Neural cell (in vitro differentiated cells): ENCODE results near the gene SLC41A3. TPM values are rescaled to one million over a fixed set of nuclear protein-coding genes. Genes with fewer than 3 reads are reported as not detected.

Source experiments
- H2AFZ ChIP-seq: fragments of 200-600, 300-800 bp; sonication (generic), shearing (Covaris generic); 2 replicates; pipeline ENCODE4 v1.6.0; 2014; ENCODE audit warnings: low read depth, mild to moderate bottlenecking, antibody characterized with exemption, low read length, moderate library complexity
- H3F3A ChIP-seq: fragments of 200-600 bp; shearing (Covaris generic); 2 replicates; pipeline ENCODE4 v1.6.1; 2016; ENCODE audit warnings: mild to moderate bottlenecking, moderate library complexity, mixed read lengths, antibody characterized with exemption, low read length; ENCODE audit not compliant: insufficient read depth, poor library complexity, severe bottlenecking
- H3K27ac ChIP-seq: fragments of 200-600, 300-800 bp; sonication (generic), shearing (Covaris generic); 2 replicates; pipeline ENCODE4 v1.5.1; 2014; ENCODE audit warnings: mild to moderate bottlenecking, low read length, moderate library complexity
- H3K27me3 ChIP-seq: fragments of 300-800, 200-600 bp; sonication (generic), shearing (Covaris generic); 2 replicates; pipeline ENCODE4 v1.6.0; 2014; ENCODE audit warnings: mild to moderate bottlenecking, low read depth, low read length, moderate library complexity; ENCODE audit not compliant: insufficient read depth
- H3K36me3 ChIP-seq: fragments of 300-800, 200-600 bp; sonication (generic), shearing (Covaris generic); 2 replicates; pipeline ENCODE4 v1.5.1; 2014; ENCODE audit warnings: mild to moderate bottlenecking, antibody characterized with exemption, low read length, moderate library complexity; ENCODE audit not compliant: insufficient read depth
- H3K4me2 ChIP-seq: fragments of 300-800, 200-600 bp; sonication (generic), shearing (Covaris generic); 2 replicates; pipeline ENCODE4 v1.6.0; 2014; ENCODE audit warnings: mild to moderate bottlenecking, low read length
- H3K4me3 ChIP-seq: fragments of 300-800, 200-600 bp; sonication (generic), shearing (Covaris generic); 2 replicates; pipeline ENCODE4 v1.5.1; 2014; ENCODE audit warnings: mild to moderate bottlenecking, low read length, moderate library complexity
- H3K79me2 ChIP-seq: fragments of 200-600 bp; shearing (Covaris generic); replicated peaks from 2 replicates; pipeline ENCODE4 v1.6.0; 2014; ENCODE audit warnings: mild to moderate bottlenecking, low read length, moderate library complexity; ENCODE audit not compliant: insufficient read depth
- H3K9ac ChIP-seq: fragments of 300-800, 200-600 bp; sonication (generic), shearing (Covaris generic); 2 replicates; pipeline ENCODE4 v1.6.1; 2016; ENCODE audit warnings: mild to moderate bottlenecking, low read length, mixed read lengths
- H3K9me2 ChIP-seq: fragments of 200-600 bp; shearing (Covaris generic); 2 replicates; pipeline ENCODE4 v1.6.1; 2016; ENCODE audit warnings: mild to moderate bottlenecking, low read length, mixed read lengths; ENCODE audit not compliant: insufficient read depth
- H3K9me3 ChIP-seq: fragments of 200-600, 300-800 bp; sonication (generic), shearing (Covaris generic); 2 replicates; pipeline ENCODE4 v1.6.1; 2016; ENCODE audit warnings: mild to moderate bottlenecking, mixed run types, low read length, moderate library complexity, mixed read lengths
- H4K20me1 ChIP-seq: fragments of 200-600 bp; shearing (Covaris generic); 2 replicates; pipeline ENCODE4 v1.6.1; 2016; ENCODE audit warnings: mild to moderate bottlenecking, mixed run types; ENCODE audit not compliant: insufficient read depth
- EP300 ChIP-seq: fragments of 450-650 bp; conservative IDR thresholded peaks from 2 replicates; pipeline ENCODE4 v1.6.1; 2014; ENCODE audit warnings: antibody characterized with exemption, mild to moderate bottlenecking, moderate library complexity; ENCODE audit not compliant: poor library complexity, severe bottlenecking
- EZH2 ChIP-seq: fragments of 200-600, 300-800 bp; shearing (Covaris generic), sonication (generic); IDR thresholded peaks from 2 replicates; pipeline ENCODE4 v1.6.1; 2014; ENCODE audit warnings: antibody characterized with exemption, low read length, borderline replicate concordance, mild to moderate bottlenecking; ENCODE audit not compliant: insufficient read depth, poor library complexity, severe bottlenecking
- MXI1 ChIP-seq: fragments of 450-650 bp; conservative IDR thresholded peaks from 2 replicates; pipeline ENCODE4 v1.6.1; 2014; ENCODE audit warnings: antibody characterized with exemption, mild to moderate bottlenecking; ENCODE audit not compliant: poor library complexity, severe bottlenecking
- POLR2AphosphoS5 ChIP-seq: IDR thresholded peaks from 2 replicates; pipeline ENCODE4 v1.6.1; 2012
- RAD21 ChIP-seq: fragments of 450-650 bp; conservative IDR thresholded peaks from 2 replicates; pipeline ENCODE4 v1.6.1; 2014; ENCODE audit warnings: antibody characterized with exemption, mild to moderate bottlenecking, moderate library complexity
- SMC3 ChIP-seq: fragments of 450-650 bp; conservative IDR thresholded peaks from 2 replicates; pipeline ENCODE4 v1.6.1; 2014; ENCODE audit warnings: antibody characterized with exemption, mild to moderate bottlenecking, moderate library complexity; ENCODE audit not compliant: poor library complexity
- TAF1 ChIP-seq: IDR thresholded peaks from 2 replicates; pipeline ENCODE4 v1.6.1; 2012; ENCODE audit warnings: low read depth
- polyA plus RNA-seq: library from polyadenylated mRNA; depleted of rRNA; stranded (reverse); fragments of >200 nt; gene quantifications from 2 replicates; pipeline ENCODE4 v1.2.3, GENCODE V29; 2014
- TF ChIP-seq, protein P1 (sequence below): fragments of 450-650 bp; IDR thresholded peaks from 2 replicates; pipeline ENCODE4 v1.5.1; 2014; ENCODE audit warnings: antibody characterized with exemption, mild to moderate bottlenecking, moderate library complexity; ENCODE audit not compliant: poor library complexity, severe bottlenecking
- TF ChIP-seq, protein P2 (sequence below): IDR thresholded peaks from 2 replicates; pipeline ENCODE4 v1.6.1; 2012; ENCODE audit warnings: borderline replicate concordance

SLC41A3 gene
- polyA plus RNA-seq, 1 donor from 2014 or later = 80.0 TPM

GRCh38 chr3:126054870-126055269 is 29.1 kb downstream of the SLC41A3 start:
- H3K79me2 ChIP-seq = no peaks in the 10 kb centered on the region
- H2AFZ ChIP-seq = no peak overlapping the region
- no peaks in the 10 kb centered on the region for H4K20me1 ChIP-seq
- H3K9me2 ChIP-seq = no peaks in the 10 kb centered on the region
- H3K9me3 ChIP-seq = no peaks in the 10 kb centered on the region
- no peak overlapping the region for H3K9ac ChIP-seq
- no peak overlapping the region for H3K27ac ChIP-seq
- no peak overlapping the region for H3K4me3 ChIP-seq
- H3K4me2 ChIP-seq = no peak overlapping the region
- no peak for TF ChIP-seq EZH2
- no peak for TF ChIP-seq MXI1
- no peak for TF ChIP-seq POLR2AphosphoS5
- TF ChIP-seq, protein P1, sequence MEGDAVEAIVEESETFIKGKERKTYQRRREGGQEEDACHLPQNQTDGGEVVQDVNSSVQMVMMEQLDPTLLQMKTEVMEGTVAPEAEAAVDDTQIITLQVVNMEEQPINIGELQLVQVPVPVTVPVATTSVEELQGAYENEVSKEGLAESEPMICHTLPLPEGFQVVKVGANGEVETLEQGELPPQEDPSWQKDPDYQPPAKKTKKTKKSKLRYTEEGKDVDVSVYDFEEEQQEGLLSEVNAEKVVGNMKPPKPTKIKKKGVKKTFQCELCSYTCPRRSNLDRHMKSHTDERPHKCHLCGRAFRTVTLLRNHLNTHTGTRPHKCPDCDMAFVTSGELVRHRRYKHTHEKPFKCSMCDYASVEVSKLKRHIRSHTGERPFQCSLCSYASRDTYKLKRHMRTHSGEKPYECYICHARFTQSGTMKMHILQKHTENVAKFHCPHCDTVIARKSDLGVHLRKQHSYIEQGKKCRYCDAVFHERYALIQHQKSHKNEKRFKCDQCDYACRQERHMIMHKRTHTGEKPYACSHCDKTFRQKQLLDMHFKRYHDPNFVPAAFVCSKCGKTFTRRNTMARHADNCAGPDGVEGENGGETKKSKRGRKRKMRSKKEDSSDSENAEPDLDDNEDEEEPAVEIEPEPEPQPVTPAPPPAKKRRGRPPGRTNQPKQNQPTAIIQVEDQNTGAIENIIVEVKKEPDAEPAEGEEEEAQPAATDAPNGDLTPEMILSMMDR = no peak
- TF ChIP-seq EP300 = no peak
- TF ChIP-seq RAD21 = no peak
- TF ChIP-seq, protein P2, sequence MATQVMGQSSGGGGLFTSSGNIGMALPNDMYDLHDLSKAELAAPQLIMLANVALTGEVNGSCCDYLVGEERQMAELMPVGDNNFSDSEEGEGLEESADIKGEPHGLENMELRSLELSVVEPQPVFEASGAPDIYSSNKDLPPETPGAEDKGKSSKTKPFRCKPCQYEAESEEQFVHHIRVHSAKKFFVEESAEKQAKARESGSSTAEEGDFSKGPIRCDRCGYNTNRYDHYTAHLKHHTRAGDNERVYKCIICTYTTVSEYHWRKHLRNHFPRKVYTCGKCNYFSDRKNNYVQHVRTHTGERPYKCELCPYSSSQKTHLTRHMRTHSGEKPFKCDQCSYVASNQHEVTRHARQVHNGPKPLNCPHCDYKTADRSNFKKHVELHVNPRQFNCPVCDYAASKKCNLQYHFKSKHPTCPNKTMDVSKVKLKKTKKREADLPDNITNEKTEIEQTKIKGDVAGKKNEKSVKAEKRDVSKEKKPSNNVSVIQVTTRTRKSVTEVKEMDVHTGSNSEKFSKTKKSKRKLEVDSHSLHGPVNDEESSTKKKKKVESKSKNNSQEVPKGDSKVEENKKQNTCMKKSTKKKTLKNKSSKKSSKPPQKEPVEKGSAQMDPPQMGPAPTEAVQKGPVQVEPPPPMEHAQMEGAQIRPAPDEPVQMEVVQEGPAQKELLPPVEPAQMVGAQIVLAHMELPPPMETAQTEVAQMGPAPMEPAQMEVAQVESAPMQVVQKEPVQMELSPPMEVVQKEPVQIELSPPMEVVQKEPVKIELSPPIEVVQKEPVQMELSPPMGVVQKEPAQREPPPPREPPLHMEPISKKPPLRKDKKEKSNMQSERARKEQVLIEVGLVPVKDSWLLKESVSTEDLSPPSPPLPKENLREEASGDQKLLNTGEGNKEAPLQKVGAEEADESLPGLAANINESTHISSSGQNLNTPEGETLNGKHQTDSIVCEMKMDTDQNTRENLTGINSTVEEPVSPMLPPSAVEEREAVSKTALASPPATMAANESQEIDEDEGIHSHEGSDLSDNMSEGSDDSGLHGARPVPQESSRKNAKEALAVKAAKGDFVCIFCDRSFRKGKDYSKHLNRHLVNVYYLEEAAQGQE = no peak
- TF ChIP-seq TAF1 = no peak
- TF ChIP-seq SMC3 = no peak
- no peaks in the 10 kb centered on the region for H3K36me3 ChIP-seq
- H3K27me3 ChIP-seq = no peaks in the 10 kb centered on the region
- no peaks in the 10 kb centered on the region for H3F3A ChIP-seq

GRCh38 chr3:126053949-126054569 is 29.9 kb downstream of the SLC41A3 start:
- no peak overlapping the region for H3K4me2 ChIP-seq
- no peak overlapping the region for H3K9ac ChIP-seq
- H3K9me3 ChIP-seq = no peaks in the 10 kb centered on the region
- H2AFZ ChIP-seq = no peak overlapping the region
- H3K27me3 ChIP-seq = no peaks in the 10 kb centered on the region
- no peaks in the 10 kb centered on the region for H3K36me3 ChIP-seq
- no peaks in the 10 kb centered on the region for H4K20me1 ChIP-seq
- H3K79me2 ChIP-seq = no peaks in the 10 kb centered on the region
- TF ChIP-seq, protein P2 = no peak
- TF ChIP-seq EP300 (no peak), MXI1 (no peak), POLR2AphosphoS5 (no peak), SMC3 (no peak)
- H3K27ac ChIP-seq = no peak overlapping the region
- no peaks in the 10 kb centered on the region for H3K9me2 ChIP-seq
- H3F3A ChIP-seq = no peaks in the 10 kb centered on the region
- H3K4me3 ChIP-seq = no peak overlapping the region
